SJCRH30 (cell line): Measurements from ENCODE around the gene NUMA1. TPM values are rescaled to one million over a fixed set of nuclear protein-coding genes. Genes with fewer than 3 reads are reported as not detected.

Experiments
- DNase-seq, 2 experiments: peaks; one replicate each; pipeline ENCODE4 v3.0.0-alpha.2; 2015 to 2020
- H3K27ac ChIP-seq: fragments of 250-450 bp; sonication (Bioruptor Pico); 2 replicates; pipeline ENCODE4 v1.5.1; 2020; ENCODE audit warnings: mild to moderate bottlenecking, moderate library complexity
- H3K27me3 ChIP-seq: fragments of 250-450 bp; sonication (Bioruptor Pico); 2 replicates; pipeline ENCODE4 v1.5.1; 2020; ENCODE audit warnings: mild to moderate bottlenecking, moderate library complexity
- H3K36me3 ChIP-seq: fragments of 250-450 bp; sonication (Bioruptor Pico); 2 replicates; pipeline ENCODE4 v1.5.1; 2020; ENCODE audit warnings: mild to moderate bottlenecking, moderate library complexity
- H3K4me1 ChIP-seq: fragments of 250-450 bp; sonication (Bioruptor Pico); 2 replicates; pipeline ENCODE4 v1.5.1; 2020; ENCODE audit warnings: mild to moderate bottlenecking, moderate library complexity
- H3K4me3 ChIP-seq: fragments of 250-450 bp; sonication (Bioruptor Pico); 2 replicates; pipeline ENCODE4 v1.5.1; 2020; ENCODE audit warnings: mild to moderate bottlenecking, moderate library complexity
- H3K9me3 ChIP-seq: fragments of 250-450 bp; sonication (Bioruptor Pico); replicated peaks from 2 replicates; pipeline ENCODE4 v1.5.1; 2020; ENCODE audit warnings: mild to moderate bottlenecking, moderate library complexity
- total RNA-seq: library from RNA; depleted of rRNA; stranded (reverse); fragments of >200 nt; shearing (Covaris generic); gene quantifications from 2 replicates; pipeline ENCODE4 v1.2.3, GENCODE V29; 2014

The NUMA1 gene
- total RNA-seq, 1 experiment from 2014 or later, result 162 TPM

DNA sequence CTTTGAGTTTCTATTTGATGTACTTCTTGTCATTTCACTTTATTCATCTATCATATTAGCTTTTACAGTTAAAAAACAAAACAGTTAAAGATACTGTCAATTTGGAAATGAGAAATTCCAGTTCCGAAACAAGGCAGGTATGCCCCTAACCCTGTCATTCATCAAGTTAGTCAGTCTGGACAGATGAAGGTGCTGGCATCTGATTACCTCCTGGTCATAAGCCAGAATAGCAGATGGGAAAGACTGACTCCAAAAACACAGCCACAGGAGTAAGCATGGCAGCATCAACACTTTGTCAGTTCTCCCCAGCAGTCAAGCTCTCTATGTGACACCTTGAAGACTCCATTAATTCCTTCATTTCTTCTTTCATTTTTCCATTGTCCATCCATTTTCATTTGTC is 4.6 kb upstream of the NUMA1 start:
- Histone ChIP-seq H3K36me3 (no peaks in the 10 kb centered on the region), H3K27ac (no peak overlapping the region), H3K27me3 (no peaks in the 10 kb centered on the region), H3K4me3 (no peak overlapping the region), H3K9me3 (no peaks in the 10 kb centered on the region), H3K4me1 (peaks cover 6% of the 10 kb centered on the region; the same call in 1 of the 2 replicates)
- no peak for DNase-seq

DNA sequence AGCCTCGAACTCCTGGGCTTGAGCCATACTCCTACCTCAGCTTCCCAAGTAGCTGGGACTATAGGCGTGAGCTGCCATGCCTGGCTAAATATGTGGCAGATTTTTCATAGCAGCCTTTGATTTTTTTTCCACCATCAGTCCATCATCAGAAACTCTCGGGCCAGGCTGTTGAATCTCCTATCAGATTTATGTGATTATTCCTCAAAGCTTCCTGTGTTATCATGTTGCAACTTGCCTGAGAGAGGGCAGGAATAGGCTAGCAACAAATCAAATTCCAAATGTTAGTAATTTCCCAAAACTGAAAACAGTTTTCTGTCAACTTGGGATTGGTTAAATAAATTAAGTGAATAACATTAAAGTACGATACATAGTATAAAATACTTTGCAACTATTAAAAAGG is 3.7 kb upstream of the NUMA1 start:
- H3K27ac ChIP-seq, result no peak overlapping the region

DNA sequence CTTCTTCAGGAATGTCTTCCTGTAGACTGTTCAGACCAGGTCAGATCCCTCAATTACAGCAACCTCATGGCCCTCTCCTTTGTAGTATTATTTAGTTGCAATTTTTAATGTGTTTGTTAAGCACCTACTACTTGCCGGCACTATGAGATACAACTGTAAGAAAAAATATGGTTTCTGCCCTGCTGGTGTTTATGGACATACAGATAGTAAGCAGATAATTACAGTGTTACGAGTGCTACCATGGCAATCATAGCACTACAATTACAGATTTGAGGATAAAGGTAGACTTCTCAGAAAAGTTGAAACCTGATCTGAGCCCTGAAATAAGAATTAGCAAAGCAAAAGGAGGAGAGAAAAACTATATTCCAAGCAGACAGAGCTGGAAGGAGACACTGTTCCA is 3.1 kb upstream of the NUMA1 start:
- H3K27ac ChIP-seq, result no peak overlapping the region
- no peaks in the 10 kb centered on the region for H3K36me3 ChIP-seq
- H3K4me3 ChIP-seq, result no peak overlapping the region

More for the DNA sequence above, 3.7 kb upstream of the NUMA1 start:
- no peak overlapping the region for H3K4me3 ChIP-seq
- no peak for DNase-seq
- H3K36me3 ChIP-seq, result no peaks in the 10 kb centered on the region
- no peaks in the 10 kb centered on the region for H3K9me3 ChIP-seq
- H3K4me1 ChIP-seq, result peaks cover 6% of the 10 kb centered on the region
- H3K27me3 ChIP-seq, result no peaks in the 10 kb centered on the region

DNA sequence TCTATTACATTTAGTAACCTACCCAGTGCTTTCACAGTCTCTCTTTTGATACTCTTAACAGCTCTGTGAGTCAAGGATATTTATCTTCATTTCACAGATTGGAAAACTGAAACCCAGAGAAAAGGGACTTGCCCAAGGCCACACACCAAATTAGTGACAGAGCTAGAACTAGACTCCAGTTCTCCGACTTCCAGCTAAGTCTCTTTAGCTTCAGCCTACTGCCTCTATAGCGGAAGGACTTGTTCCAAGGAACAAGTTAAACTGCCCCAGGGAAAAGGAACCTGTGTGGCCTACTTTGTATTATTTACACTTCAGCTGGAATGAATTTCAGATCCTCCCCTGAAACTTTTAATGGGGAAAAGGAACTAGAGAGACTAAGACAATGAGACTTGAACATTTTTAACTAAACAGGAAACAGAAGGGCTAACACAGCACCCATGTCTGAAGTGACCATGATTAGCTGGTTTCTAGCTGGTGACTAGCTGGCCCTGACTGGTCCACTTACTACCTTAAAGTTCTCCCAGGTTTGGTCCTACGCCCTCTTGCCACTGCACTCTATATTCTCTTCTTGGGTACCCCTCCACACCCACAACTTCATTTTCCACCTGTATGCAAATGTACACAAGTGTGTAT is 1.6 kb upstream of the NUMA1 start:
- Histone ChIP-seq H3K27me3 (no peaks in the 10 kb centered on the region), H3K4me1 (peaks cover 14% of the 10 kb centered on the region), H3K27ac (no peak overlapping the region), H3K4me3 (no peak overlapping the region), H3K36me3 (no peaks in the 10 kb centered on the region), H3K9me3 (no peaks in the 10 kb centered on the region)
- DNase-seq, result no peak

More for the DNA sequence above, 3.1 kb upstream of the NUMA1 start:
- H3K9me3 ChIP-seq, result no peaks in the 10 kb centered on the region
- H3K27me3 ChIP-seq, result no peaks in the 10 kb centered on the region
- peaks cover 13% of the 10 kb centered on the region for H3K4me1 ChIP-seq
- no peak for DNase-seq

DNA sequence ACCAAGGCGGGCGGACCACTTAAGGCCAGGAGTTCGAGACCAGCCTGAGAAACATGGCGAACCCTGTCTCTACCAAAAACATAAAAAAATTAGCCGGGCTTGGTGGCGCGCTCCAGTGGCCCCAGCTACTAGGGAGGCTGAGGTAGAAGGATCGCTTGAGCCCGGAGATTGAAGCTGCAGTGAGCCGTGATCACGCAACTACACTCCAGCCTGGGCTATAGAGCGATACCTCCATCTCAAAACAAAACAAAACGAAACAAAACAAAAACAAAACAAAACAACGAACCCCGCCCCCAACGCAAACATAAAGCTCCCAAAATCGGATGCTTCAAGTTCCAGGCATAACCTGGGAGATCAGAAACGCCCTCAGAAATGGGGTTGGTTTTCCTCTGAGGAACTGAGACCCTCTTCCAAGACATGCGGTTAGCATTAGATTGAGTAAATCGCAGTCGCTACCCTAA is 872 bp upstream of the NUMA1 start:
- peak overlapping the region; percentile 65 for H3K27ac ChIP-seq
- H3K4me1 ChIP-seq, result peaks cover 11% of the 10 kb centered on the region
- no peaks in the 10 kb centered on the region for H3K36me3 ChIP-seq
- H3K9me3 ChIP-seq, result no peaks in the 10 kb centered on the region
- no peaks in the 10 kb centered on the region for H3K27me3 ChIP-seq
- peak overlapping the region; percentile 80 for H3K4me3 ChIP-seq
- DNase-seq, result no peak

DNA sequence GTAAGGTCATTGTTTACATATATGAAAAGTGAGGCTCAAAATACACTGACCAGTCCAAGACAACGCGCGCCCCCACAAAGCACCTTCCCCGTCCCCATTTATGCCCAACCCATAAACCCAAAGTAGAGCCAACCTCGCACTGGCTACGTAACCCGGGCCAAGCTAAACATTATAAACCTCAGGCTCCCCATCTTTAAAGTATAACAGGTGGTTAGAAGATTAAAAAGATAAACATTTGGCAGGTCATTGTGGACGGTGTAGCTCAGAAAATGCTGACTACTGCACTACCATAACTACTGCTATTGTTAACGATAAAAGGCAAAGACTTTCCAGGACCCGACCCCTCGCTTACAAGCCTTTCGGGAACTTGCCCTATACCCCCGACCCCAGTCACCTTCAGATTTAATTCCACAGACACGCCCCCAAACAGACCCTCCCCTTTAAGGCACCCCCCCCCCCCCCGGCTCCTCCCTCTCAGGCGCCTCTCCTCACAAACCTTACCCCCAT is 470 bp downstream of the NUMA1 start:
- Histone ChIP-seq H3K27ac (peak overlapping the region; percentile 82), H3K4me3 (peak overlapping the region; percentile 80), H3K4me1 (peaks cover 8% of the 10 kb centered on the region; the same call in 1 of the 2 replicates), H3K9me3 (no peaks in the 10 kb centered on the region), H3K27me3 (no peaks in the 10 kb centered on the region), H3K36me3 (peaks cover 5% of the 10 kb centered on the region; the same call in 1 of the 2 replicates)
- DNase-seq, result no peak

DNA sequence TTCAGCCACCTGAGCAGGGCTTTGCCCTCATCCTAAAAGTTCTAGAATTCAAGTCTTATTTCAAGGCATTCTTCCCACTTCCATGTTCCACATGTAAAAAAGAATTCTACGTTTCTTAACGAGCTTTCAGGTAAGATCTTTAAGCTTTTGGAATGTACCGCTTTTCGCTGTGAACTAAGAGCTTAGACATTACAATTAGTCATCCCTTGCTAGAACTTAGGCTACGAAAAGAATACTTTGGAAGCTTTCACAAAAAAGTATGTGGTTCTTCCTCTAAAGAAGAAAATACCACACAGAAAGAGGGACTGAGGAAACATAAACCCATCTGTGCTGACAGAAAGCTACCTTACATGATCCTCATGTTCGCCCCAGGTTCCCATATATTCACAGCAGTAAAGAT is 1.9 kb downstream of the NUMA1 start:
- Histone ChIP-seq H3K27me3 (no peaks in the 10 kb centered on the region), H3K4me1 (peaks cover 8% of the 10 kb centered on the region; the same call in 1 of the 2 replicates), H3K9me3 (no peaks in the 10 kb centered on the region), H3K27ac (no peak overlapping the region), H3K36me3 (peaks cover 5% of the 10 kb centered on the region; the same call in 1 of the 2 replicates), H3K4me3 (peak overlapping the region; percentile 80)
- no peak for DNase-seq

DNA sequence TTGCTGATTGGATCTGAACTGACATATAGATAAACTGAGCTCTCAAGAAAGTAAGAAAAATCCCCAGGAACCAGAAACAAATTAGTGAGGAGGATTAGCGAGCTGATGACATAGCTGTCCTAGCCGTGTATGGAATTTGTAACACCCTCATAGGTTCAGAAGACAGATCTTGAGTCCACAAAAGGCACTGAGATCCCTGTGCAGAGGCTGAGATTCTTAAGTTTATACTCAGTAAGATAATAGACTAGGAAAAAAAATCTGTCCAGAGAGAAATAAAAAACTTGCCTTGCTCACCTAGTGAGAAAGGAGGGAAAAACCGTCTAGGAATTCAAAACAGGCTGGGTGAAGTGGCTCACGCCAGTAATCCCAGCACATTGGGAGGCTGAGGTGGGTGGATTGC is 4.6 kb downstream of the NUMA1 start:
- H3K27ac ChIP-seq, result no peak overlapping the region

DNA sequence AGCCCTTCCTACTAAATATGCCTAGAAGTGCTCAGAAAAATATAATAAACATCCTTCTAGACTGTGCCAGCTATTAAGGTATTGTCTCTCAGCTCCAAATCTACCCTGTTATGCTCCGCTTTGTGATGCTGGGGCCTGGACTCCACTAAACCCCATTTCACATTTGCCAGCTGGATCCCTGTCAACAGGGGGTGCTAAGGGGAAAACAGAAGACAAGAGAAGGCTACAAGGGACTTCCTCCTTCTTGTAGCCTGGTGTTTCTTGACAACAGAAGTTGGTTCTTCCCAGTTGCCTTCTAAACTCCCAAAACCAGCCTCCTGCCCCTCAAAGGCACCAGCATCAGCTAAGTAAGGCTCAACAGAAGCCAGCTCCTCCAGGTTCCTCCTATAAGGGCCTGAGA is 5.2 kb downstream of the NUMA1 start:
- no peak overlapping the region for H3K27ac ChIP-seq

More for the DNA sequence above, 4.6 kb downstream of the NUMA1 start:
- no peaks in the 10 kb centered on the region for H3K9me3 ChIP-seq
- peaks cover 26% of the 10 kb centered on the region for H3K4me1 ChIP-seq
- H3K4me3 ChIP-seq, result no peak overlapping the region
- H3K27me3 ChIP-seq, result no peaks in the 10 kb centered on the region
- H3K36me3 ChIP-seq, result peaks cover 5% of the 10 kb centered on the region; the same call in 1 of the 2 replicates
- DNase-seq, result no peak

DNA sequence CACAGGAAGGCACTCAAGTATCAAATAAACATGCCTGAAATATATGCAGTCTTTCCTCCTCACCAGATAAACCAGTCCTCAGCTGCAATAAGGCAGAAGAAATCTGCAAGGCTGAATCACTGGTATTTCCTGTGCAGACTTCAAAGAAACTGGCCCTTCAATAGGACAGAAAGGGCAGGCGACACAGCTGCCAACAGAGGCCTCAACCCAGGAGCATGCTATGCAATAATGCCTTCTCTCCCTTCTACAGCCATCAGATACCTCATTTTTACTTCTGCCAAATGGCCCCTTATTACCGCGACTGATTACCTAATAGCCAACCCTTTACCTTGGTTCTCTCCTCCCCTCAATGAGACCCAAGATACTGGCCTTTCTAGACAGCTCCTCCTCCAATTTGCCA is 8.0 kb downstream of the NUMA1 start:
- Histone ChIP-seq H3K9me3 (no peaks in the 10 kb centered on the region; the same call in 1 of the 2 replicates), H3K4me3 (no peak overlapping the region), H3K27me3 (no peaks in the 10 kb centered on the region), H3K27ac (peak overlapping the region; percentile 17), H3K4me1 (peaks cover 22% of the 10 kb centered on the region), H3K36me3 (peaks cover 9% of the 10 kb centered on the region)
- DNase-seq, result peak; percentile 53 to 64

More for the DNA sequence above, 5.2 kb downstream of the NUMA1 start:
- Histone ChIP-seq H3K27me3 (no peaks in the 10 kb centered on the region), H3K9me3 (no peaks in the 10 kb centered on the region), H3K36me3 (peaks cover 5% of the 10 kb centered on the region; the same call in 1 of the 2 replicates), H3K4me1 (peaks cover 30% of the 10 kb centered on the region), H3K4me3 (no peak overlapping the region)
- no peak for DNase-seq

DNA sequence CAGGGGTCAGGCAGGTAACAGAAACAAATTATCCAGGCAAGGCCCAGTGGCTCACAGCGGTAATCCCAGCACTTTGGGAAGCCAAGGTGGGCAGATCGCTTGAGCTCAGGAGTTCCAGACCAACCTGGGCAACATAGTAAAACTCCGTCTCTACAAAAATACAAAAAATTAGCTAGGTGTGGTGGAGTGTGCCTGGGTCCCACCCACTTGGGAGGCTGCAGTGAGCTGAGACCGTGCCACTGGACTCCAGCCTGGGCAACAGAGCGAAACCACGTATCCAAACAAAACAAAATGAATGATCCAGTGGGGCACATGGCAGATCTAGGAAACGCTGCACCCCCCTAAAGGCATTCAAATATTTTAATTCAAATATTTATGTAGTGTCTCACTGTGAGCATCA is 9.9 kb downstream of the NUMA1 start:
- Histone ChIP-seq H3K27ac (no peak overlapping the region), H3K4me1 (peaks cover 22% of the 10 kb centered on the region), H3K36me3 (peaks cover 4% of the 10 kb centered on the region), H3K27me3 (no peaks in the 10 kb centered on the region), H3K4me3 (no peak overlapping the region), H3K9me3 (no peaks in the 10 kb centered on the region; the same call in 1 of the 2 replicates)
- no peak for DNase-seq

DNA sequence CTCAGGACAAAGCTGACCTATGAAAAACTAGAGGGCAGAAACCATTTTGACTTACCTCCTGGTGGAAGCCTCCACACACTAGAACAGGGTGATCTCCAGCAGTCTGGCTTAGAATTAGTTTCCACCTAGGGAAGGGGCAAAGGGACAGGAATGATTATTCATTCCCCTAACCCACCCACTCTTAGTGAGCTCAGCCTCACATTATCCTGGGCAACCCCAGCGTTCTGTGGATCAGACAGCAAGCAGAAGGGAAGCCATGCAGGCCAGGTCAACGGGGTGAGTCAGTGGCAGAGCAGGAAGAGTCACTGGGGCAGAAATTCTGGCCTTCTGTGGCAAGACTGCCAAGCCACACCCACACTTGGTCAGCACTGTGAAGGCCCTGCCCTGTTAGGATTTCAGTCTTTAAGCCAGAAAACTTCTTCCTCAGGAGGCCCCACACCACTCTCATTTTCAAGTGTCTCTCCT is 10.5 kb downstream of the NUMA1 start:
- DNase-seq, result peak; percentile 41 to 50
- Histone ChIP-seq H3K27ac (no peak overlapping the region), H3K4me3 (no peak overlapping the region), H3K36me3 (peaks cover 9% of the 10 kb centered on the region), H3K27me3 (no peaks in the 10 kb centered on the region), H3K4me1 (peaks cover 22% of the 10 kb centered on the region), H3K9me3 (no peaks in the 10 kb centered on the region; the same call in 1 of the 2 replicates)

DNA sequence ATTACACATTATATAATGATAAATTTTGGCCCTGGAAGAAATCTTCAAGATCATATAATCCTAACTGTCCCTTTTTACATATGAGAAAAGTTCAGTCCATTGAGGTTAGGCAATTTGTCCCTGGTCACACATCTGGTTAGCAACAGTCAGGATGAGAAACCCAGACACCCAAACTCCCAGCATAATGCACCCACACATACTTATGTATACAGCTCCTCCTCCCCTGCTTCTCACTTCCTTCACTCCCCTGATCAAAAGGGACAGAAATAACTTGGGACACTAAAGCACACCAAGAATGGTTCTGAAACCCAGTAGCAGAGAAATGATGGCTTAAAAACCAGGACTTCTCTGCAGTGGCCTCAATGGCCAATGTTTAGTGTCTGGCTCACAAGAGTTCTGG is 11.1 kb downstream of the NUMA1 start:
- H3K4me3 ChIP-seq, result no peak overlapping the region
- DNase-seq, result no peak

DNA sequence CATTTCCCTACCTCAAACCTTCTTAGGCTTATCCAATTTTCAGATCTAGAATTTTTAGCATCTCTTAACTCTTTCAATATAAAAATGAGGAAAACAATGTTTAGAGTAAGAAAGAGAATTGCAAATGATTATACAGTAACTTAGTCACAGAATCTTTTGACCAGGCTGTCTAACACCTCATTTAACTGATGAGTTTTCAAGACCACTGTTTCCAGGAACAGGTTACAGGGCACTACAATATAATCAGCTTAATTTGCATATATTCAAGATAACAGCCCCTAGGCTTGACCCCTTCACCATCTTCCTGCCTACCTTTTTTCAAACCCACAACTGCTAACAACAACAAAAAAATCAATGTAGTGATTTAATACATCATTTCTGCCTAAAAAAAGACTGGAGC is 12.7 kb downstream of the NUMA1 start:
- no peak overlapping the region for H3K4me3 ChIP-seq
- peaks cover 22% of the 10 kb centered on the region for H3K4me1 ChIP-seq
- no peak overlapping the region for H3K27ac ChIP-seq
- H3K9me3 ChIP-seq, result no peaks in the 10 kb centered on the region; the same call in 1 of the 2 replicates
- DNase-seq, result no peak
- H3K27me3 ChIP-seq, result no peaks in the 10 kb centered on the region
- peaks cover 13% of the 10 kb centered on the region for H3K36me3 ChIP-seq

More for the DNA sequence above, 11.1 kb downstream of the NUMA1 start:
- Histone ChIP-seq H3K27me3 (no peaks in the 10 kb centered on the region), H3K9me3 (no peaks in the 10 kb centered on the region; the same call in 1 of the 2 replicates), H3K36me3 (peaks cover 13% of the 10 kb centered on the region), H3K4me1 (peaks cover 22% of the 10 kb centered on the region), H3K27ac (no peak overlapping the region)

DNA sequence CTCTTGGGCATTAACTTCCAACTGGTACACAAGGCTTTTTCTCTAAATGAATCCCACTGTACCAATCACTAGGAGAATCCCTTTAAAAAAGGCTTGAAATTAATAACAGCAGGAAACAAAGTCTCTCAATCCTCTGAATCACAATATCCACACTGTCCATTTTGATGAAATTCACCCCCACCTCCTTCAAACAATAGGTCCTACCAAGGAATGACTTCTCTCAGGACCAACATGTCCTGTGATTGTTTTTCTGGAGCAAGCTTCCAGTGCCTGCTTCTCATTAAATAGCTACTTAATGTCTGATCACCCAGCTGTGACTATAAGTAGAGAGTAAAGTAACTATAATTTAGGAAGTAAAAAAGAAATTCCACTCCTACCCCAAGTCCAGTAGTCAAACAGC is 13.1 kb downstream of the NUMA1 start:
- peaks cover 18% of the 10 kb centered on the region for H3K4me1 ChIP-seq
- H3K9me3 ChIP-seq, result no peaks in the 10 kb centered on the region; the same call in 1 of the 2 replicates
- DNase-seq, result no peak
- H3K36me3 ChIP-seq, result peaks cover 17% of the 10 kb centered on the region
- no peak overlapping the region for H3K4me3 ChIP-seq
- no peaks in the 10 kb centered on the region for H3K27me3 ChIP-seq
- no peak overlapping the region for H3K27ac ChIP-seq
